LNCAP (cell line): Measurements from ENCODE around the gene ROBO1.

ENCODE experiments used
- TF ChIP-seq, protein P1 (sequence below): fragments of 450-650 bp; IDR thresholded peaks from 2 replicates; pipeline ENCODE4 v1.5.1; 2017; ENCODE audit warnings: mild to moderate bottlenecking

Gene ROBO1

DNA sequence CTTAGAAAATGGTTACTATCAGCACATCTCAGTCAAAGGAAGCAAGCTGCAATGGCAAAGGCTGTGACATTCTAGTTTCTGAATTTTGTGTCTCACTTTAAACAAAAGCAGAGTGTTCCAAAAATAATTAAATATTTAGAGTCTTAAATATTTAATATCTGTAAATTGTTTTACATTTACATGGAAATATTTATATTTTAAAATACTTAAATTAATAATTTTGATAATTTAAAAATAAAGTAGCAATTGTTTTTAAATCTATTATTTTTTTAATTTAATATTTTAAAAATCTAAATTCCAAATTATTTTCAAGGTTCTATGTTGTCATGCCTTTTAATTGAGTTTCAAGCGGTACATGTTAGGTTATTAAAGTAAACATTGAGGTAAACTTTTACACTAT is 843.1 kb downstream of the ROBO1 start:
- TF ChIP-seq, protein P1, sequence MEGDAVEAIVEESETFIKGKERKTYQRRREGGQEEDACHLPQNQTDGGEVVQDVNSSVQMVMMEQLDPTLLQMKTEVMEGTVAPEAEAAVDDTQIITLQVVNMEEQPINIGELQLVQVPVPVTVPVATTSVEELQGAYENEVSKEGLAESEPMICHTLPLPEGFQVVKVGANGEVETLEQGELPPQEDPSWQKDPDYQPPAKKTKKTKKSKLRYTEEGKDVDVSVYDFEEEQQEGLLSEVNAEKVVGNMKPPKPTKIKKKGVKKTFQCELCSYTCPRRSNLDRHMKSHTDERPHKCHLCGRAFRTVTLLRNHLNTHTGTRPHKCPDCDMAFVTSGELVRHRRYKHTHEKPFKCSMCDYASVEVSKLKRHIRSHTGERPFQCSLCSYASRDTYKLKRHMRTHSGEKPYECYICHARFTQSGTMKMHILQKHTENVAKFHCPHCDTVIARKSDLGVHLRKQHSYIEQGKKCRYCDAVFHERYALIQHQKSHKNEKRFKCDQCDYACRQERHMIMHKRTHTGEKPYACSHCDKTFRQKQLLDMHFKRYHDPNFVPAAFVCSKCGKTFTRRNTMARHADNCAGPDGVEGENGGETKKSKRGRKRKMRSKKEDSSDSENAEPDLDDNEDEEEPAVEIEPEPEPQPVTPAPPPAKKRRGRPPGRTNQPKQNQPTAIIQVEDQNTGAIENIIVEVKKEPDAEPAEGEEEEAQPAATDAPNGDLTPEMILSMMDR = no peak

DNA sequence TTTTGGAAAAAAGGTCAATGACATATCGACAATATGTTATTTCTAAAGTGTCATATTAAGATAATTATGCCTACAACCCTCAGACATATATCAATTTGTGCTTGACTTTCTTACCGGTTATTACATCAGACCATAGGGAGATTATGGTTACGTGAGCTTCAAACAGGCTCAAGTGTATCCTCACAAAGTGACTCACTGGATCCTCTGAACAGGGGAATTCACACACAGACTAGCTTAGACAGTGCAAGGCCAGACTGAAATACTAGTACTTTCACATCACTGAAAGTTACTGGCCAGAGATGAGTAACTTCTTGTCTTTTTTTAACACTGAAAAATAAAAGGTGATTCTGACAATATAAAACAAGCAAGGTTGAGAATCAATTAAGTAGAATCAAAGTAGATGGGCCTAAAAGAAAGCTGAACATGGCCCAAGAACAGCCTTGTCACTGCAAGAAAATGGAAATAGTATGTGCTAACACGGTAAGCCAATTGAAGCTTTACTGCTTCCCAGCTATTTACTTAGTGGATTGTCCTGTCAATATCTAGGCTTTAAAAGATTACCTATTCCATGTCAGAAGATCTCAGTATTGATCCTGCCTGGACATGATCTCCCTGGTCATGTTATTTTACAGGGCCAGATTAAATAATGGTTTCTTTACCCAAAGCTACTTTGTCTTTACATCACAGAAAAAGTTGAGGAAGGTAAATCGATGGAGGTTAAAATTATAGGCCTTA is 848.6 kb downstream of the ROBO1 start:
- TF ChIP-seq, protein P1 = no peak

DNA sequence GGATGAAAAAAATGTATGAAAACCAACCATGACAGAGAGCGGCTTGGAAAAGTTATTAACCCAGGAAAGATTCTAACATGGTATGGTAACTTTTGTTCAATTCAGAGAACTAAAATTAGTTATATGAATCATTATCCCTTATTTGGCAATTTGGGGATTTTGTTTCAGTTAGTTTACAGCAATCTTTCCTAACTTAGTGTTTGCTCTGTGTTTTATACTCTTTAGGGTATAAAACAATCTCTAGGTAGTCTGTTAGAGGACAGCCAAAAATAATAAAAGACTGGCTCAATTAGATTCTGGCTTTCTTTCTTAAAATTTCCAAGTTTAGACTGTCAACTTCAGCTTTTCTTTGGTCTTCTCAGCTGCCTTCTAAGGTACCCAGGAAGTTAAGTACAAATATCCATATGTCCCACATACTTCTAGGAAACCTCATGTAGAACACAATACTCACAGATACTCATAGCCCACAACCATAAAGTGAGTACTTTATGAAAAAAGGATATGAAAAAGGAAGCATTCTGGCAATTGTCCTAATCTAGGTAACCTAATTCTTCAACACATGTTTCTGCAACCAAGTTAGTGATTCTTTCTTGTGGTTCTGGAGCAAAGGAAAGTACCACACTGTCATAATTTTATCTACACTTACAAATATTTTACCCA is 849.3 kb downstream of the ROBO1 start:
- TF ChIP-seq, protein P1 = no peak

DNA sequence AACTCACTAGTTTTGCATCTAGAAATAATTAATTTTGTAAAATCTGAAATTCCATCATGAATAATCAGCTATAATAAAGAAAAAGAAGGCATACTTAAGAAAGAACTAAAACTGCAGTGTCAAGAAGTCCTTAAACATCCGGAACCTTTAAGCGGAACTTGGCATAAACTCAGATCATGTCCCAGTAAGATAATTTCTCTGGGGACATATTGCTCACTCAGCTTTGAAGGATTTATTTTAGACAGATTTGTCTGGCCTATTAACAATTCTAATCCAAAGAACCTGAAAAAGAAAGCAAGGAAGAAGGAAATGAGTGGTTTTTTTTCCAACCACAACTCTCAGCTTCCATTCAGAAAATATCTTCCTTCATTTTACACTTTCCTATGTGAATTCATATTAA is 850.3 kb downstream of the ROBO1 start:
- TF ChIP-seq, protein P1 = no peak

DNA sequence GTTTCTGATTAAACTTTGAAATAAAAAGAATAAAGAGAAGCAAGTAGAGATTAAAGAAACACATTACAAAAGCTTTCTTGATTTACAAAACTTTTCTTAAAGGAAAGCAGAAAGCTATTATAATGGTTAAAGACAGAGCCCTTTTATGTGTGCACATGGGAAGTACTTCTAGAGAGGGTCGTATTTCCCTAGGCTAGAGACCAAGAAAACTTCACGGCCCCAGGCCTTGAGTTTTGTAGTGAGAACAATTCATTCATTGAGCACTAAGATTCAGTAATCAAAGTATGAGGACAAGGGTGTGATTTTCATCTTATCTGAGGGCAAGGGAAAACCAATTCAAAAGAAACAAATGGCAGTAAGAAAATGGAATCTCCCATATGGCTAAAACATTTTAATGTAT is 854.1 kb downstream of the ROBO1 start:
- TF ChIP-seq, protein P1 = no peak

DNA sequence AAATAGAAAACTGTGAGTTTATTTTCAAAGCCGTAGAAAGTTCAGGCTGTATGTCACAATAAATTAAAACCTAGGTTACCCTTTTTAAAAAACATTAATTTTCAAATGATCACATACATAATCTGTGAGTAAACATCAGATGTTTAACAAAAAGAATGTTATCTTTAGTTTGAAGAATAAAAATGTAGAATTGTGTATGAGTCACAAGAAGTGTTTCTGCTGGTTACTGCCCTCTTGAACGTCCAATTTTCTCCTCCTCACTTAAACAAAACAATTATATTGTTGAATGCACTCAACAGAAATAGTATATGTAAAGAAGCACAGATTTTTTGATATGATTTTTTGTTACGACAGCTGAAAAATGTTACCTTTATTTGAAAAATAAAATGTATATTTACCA is 855.1 kb downstream of the ROBO1 start:
- TF ChIP-seq, protein P1 = no peak

DNA sequence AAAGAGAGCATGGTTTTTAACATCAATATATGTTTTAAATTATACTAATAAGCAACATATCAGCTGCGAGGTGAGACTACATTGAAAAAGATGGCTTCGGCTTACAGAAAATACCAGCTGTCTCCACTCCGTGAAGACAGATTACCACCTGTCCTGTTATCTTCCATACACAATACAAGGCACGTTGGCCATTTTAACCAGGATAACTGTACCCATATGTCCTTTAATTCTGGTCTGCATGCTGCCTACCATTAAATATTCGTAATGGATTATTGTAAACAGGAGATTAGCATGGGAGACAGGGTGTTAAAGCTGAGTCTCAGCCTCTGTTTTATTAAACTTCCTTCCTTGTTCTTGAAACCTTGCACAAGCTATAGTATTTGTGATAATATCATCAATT is 855.5 kb downstream of the ROBO1 start:
- TF ChIP-seq, protein P1 = no peak
